ENCODE measurements around the gene ASB7.
A peak's percentile ranks its signal among the peaks of the same experiment; 100 is the strongest.

GRCh38 chr15:100602064-100602822 is at the start of gene ASB7, which contains the start of gene LINS1:
- no peak for TF ChIP-seq CTCF (IDR thresholded peaks at IDR 0.05 in 4 of 5, conservative IDR thresholded peaks at IDR 0.05 in 1 of 5)
- TF ChIP-seq POLR2A (IDR thresholded peaks at IDR 0.05): peak; percentile 35 to 49

All from gastrocnemius medialis (tissue), 4 donors.